ACC112 (cell line): ENCODE measurements around the gene NUDT1.

Experiments used
- H2AFZ ChIP-seq: fragments of 200-600 bp; sonication (generic); one replicate; pipeline ENCODE4 v1.6.0; 2017; ENCODE audit warnings: antibody characterized with exemption, low read length; ENCODE audit not compliant: unreplicated experiment
- H3K27ac ChIP-seq: fragments of 200-600 bp; sonication (generic); 2 replicates; pipeline ENCODE4 v1.5.1; 2014; ENCODE audit warnings: low read depth, mild to moderate bottlenecking, antibody characterized with exemption, low read length, moderate library complexity
- H3K27me3 ChIP-seq: fragments of 200-600 bp; sonication (generic); 2 replicates; pipeline ENCODE4 v1.6.1; 2014; ENCODE audit warnings: mild to moderate bottlenecking, antibody characterized with exemption, low read length, moderate library complexity, mixed read lengths; ENCODE audit not compliant: insufficient read depth
- H3K36me3 ChIP-seq: fragments of 200-600 bp; sonication (generic); 2 replicates; pipeline ENCODE4 v1.6.1; 2016; ENCODE audit warnings: mild to moderate bottlenecking, antibody characterized with exemption, low read length, moderate library complexity, mixed read lengths; ENCODE audit not compliant: insufficient read depth
- H3K4me1 ChIP-seq: fragments of 200-600 bp; sonication (generic); one replicate; pipeline ENCODE4 v1.6.1; 2016; ENCODE audit warnings: low read length, mixed read lengths; ENCODE audit not compliant: insufficient read depth, unreplicated experiment, control insufficient read depth
- H3K4me3 ChIP-seq: fragments of 200-600 bp; sonication (generic); 2 replicates; pipeline ENCODE4 v1.5.1; 2014; ENCODE audit warnings: mild to moderate bottlenecking, low read depth, low read length
- H3K79me2 ChIP-seq: fragments of 200-600 bp; sonication (generic); one replicate; pipeline ENCODE4 v1.6.0; 2016; ENCODE audit warnings: low read length; ENCODE audit not compliant: control insufficient read depth, unreplicated experiment, insufficient read depth

Gene NUDT1

DNA sequence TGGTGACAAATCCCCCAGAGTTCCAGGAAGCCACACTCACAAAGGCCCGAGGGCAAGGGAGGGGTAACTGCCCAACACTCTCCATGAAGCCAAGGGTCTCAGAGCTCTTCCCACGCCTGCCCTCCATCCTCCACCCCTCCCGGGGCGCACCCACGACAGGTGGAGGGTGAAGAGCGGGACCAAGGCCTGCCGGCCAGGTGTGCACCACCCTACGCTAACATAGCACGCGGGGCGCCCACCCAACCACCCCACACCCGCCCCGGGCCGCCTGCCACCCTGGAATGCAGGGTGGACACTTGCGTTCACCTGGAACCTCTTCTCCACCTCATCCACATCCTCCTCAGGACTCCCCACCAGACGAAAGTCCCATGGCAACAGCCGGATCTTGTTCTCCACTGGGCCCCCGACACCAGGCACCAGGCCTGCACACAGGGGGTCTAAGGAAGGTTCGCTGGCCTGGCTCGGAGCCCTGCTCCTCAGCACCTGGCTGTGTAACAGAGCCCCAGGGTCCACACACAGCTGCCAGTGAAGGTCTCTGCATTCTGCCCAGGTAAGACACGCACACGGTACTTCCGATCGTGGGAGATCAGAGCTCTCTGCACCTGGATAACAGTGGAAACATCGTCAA lies 42.0 kb upstream of the NUDT1 start:
- H3K36me3 ChIP-seq: peaks cover 19% of the 10 kb centered on the region
- H3K27ac ChIP-seq: no peak overlapping the region
- H2AFZ ChIP-seq: no peak overlapping the region
- no peaks in the 10 kb centered on the region for H3K27me3 ChIP-seq
- H3K79me2 ChIP-seq: no peaks in the 10 kb centered on the region
- H3K4me1 ChIP-seq: no peaks in the 10 kb centered on the region
- no peak overlapping the region for H3K4me3 ChIP-seq

- H2AFZ ChIP-seq: no peak overlapping the region
- peaks cover 14% of the 10 kb centered on the region for H3K36me3 ChIP-seq
- H3K79me2 ChIP-seq: no peaks in the 10 kb centered on the region
- H3K27me3 ChIP-seq: no peaks in the 10 kb centered on the region
- H3K4me3 ChIP-seq: no peak overlapping the region
- no peak overlapping the region for H3K27ac ChIP-seq
- no peaks in the 10 kb centered on the region for H3K4me1 ChIP-seq
These were observed 41.4 kb upstream of the NUDT1 start for GRCh38 chr7:2200584-2200980.

- Histone ChIP-seq H3K27me3 (no peaks in the 10 kb centered on the region), H2AFZ (no peak overlapping the region), H3K79me2 (no peaks in the 10 kb centered on the region), H3K36me3 (peaks cover 8% of the 10 kb centered on the region; the same call in 1 of the 2 replicates), H3K4me3 (no peak overlapping the region), H3K27ac (no peak overlapping the region), H3K4me1 (no peaks in the 10 kb centered on the region)
These were observed 40.9 kb upstream of the NUDT1 start for GRCh38 chr7:2201128-2201527.

DNA sequence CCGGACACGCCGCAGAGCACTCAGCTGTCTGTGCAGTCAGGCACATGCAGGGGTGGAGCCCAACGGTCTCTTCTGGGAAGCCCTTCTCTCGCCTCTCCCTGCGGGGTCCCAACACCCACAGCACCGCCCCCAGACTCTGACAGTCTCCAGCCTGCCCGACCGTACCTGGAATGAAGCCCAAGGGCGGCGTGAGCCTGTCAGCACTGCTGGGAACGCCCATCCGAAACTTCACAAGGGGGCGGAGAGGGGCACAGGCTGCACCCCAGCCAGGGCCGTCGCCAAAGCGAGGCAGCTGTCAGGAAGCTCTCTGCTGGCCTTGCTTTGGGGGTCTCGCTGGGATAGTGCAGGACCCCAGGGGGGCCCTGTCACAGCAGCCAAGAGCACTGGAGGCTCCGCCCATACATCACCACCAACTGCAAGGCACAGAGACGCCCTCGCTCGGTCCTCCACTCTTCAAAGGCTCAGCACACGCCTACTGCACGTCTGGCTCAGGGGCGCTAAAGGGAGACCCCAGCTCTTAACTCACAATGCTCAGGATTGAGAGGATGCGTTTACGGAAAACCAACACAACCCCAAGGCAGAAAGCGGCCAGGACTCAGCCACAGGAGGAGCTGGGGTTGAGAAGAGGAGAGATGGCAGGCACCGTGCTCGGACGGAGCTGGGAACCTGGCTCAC lies 40.2 kb upstream of the NUDT1 start:
- H3K36me3 ChIP-seq: peaks cover 6% of the 10 kb centered on the region; the same call in 1 of the 2 replicates
- no peaks in the 10 kb centered on the region for H3K79me2 ChIP-seq
- H3K27me3 ChIP-seq: no peaks in the 10 kb centered on the region
- H3K4me1 ChIP-seq: no peaks in the 10 kb centered on the region
- H3K4me3 ChIP-seq: no peak overlapping the region
- no peak overlapping the region for H3K27ac ChIP-seq
- H2AFZ ChIP-seq: no peak overlapping the region

GRCh38 chr7:2202361-2202761 lies 39.7 kb upstream of the NUDT1 start:
- Histone ChIP-seq H3K36me3 (peaks cover 6% of the 10 kb centered on the region; the same call in 1 of the 2 replicates), H2AFZ (no peak overlapping the region), H3K27ac (no peak overlapping the region), H3K4me1 (no peaks in the 10 kb centered on the region), H3K79me2 (no peaks in the 10 kb centered on the region), H3K27me3 (no peaks in the 10 kb centered on the region), H3K4me3 (no peak overlapping the region)

DNA sequence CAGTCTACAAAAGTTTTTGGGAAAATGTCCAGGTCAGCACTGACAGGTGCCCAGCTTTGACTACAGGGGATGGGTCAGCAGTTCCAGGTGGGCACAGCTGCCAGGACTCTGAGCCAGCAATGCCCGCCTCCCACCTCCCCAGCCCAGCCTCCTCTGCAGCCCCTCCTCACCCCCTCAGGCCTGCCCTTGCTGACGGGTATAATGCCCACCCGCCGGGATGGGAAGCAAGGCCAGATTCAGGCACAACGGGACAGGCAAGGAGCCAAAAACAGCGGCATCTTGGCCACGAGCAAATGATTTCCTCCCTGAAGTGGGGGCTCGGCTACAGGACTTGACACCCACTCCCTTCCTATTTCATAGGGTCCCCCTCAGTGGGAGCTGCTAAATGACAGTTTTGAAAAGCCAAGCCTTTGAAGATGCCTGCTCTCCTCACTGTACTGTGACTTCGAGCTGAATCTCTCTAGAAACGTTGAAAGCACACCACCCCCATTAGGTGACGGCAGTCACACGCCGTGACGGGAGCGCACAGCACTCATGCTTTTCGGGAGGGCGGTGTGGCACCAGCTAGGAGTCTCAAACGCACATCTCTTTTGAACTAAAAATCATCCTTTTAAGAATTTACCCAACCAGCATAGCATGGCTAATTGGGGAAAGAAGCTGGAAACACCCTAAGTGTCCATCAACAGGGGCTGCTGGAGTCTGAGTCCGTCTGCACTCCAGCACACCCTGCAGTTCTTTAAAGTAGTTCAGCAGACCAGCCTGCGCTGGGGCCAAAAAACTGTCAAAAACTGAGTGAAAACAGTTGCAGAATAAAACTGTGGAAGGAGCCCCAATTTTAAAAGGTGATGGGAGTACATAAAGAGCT lies 38.9 kb upstream of the NUDT1 start:
- Histone ChIP-seq H3K79me2 (no peaks in the 10 kb centered on the region), H2AFZ (no peak overlapping the region), H3K4me1 (no peaks in the 10 kb centered on the region), H3K27ac (no peak overlapping the region), H3K27me3 (no peaks in the 10 kb centered on the region), H3K4me3 (no peak overlapping the region), H3K36me3 (peaks cover 6% of the 10 kb centered on the region; the same call in 1 of the 2 replicates)

DNA sequence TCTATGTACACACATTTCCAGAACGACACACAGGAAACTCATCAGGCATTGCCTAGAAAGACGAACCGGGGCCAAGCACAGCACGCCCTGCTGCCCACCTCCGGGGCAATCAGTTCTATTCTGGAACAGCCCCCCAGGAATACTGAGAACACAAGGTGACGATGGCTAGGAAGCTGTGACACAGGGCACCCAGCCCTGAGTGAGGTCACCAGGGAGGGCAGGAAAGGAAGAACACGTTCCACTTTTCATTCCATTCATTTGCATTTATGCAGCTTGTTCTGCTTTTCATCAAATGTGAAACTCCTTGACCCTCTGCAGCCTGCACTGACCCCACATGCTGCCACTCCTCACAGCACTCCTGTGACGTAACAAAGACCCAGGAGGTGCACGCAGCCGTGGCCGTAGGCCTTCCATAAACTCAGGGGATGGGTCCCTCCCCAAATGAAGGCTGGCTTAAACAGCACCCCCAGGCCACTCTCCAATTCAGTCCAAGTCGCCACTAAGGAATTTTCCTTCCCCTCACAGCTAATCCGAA lies 38.2 kb upstream of the NUDT1 start:
- Histone ChIP-seq H3K27ac (no peak overlapping the region), H3K36me3 (peaks cover 6% of the 10 kb centered on the region; the same call in 1 of the 2 replicates), H3K4me1 (no peaks in the 10 kb centered on the region), H2AFZ (no peak overlapping the region), H3K4me3 (no peak overlapping the region), H3K79me2 (no peaks in the 10 kb centered on the region), H3K27me3 (no peaks in the 10 kb centered on the region)

GRCh38 chr7:2204446-2204845 lies 37.6 kb upstream of the NUDT1 start:
- no peak overlapping the region for H2AFZ ChIP-seq
- H3K4me1 ChIP-seq: no peaks in the 10 kb centered on the region
- H3K27me3 ChIP-seq: no peaks in the 10 kb centered on the region
- H3K27ac ChIP-seq: no peak overlapping the region
- no peaks in the 10 kb centered on the region for H3K79me2 ChIP-seq
- H3K4me3 ChIP-seq: no peak overlapping the region
- H3K36me3 ChIP-seq: no peaks in the 10 kb centered on the region

GRCh38 chr7:2205036-2205780 lies 36.8 kb upstream of the NUDT1 start:
- no peaks in the 10 kb centered on the region for H3K79me2 ChIP-seq
- H3K4me3 ChIP-seq: no peak overlapping the region
- no peaks in the 10 kb centered on the region for H3K4me1 ChIP-seq
- H3K36me3 ChIP-seq: no peaks in the 10 kb centered on the region
- no peak overlapping the region for H3K27ac ChIP-seq
- H3K27me3 ChIP-seq: no peaks in the 10 kb centered on the region
- H2AFZ ChIP-seq: no peak overlapping the region

- no peak overlapping the region for H3K4me3 ChIP-seq
- no peaks in the 10 kb centered on the region for H3K4me1 ChIP-seq
- no peak overlapping the region for H2AFZ ChIP-seq
- no peaks in the 10 kb centered on the region for H3K79me2 ChIP-seq
- no peak overlapping the region for H3K27ac ChIP-seq
- H3K36me3 ChIP-seq: peaks cover 6% of the 10 kb centered on the region; the same call in 1 of the 2 replicates
- H3K27me3 ChIP-seq: no peaks in the 10 kb centered on the region
These were observed 33.3 kb upstream of the NUDT1 start for GRCh38 chr7:2208712-2209111.
